IPS-NIHi11 (cell line): ENCODE results near the gene RPS3.
A peak's percentile ranks its signal among the peaks of the same experiment; 100 is the strongest.
"Not testable (repeated sequence)": the region's sequence is repeated elsewhere in the genome, so short reads cannot be mapped to it uniquely, and the experiment has no call there.

Experiments used
- DNase-seq: peaks from one replicate; pipeline ENCODE4 v3.0.0; 2012; ENCODE audit warnings: mixed read lengths, low spot score

RPS3 gene

DNA sequence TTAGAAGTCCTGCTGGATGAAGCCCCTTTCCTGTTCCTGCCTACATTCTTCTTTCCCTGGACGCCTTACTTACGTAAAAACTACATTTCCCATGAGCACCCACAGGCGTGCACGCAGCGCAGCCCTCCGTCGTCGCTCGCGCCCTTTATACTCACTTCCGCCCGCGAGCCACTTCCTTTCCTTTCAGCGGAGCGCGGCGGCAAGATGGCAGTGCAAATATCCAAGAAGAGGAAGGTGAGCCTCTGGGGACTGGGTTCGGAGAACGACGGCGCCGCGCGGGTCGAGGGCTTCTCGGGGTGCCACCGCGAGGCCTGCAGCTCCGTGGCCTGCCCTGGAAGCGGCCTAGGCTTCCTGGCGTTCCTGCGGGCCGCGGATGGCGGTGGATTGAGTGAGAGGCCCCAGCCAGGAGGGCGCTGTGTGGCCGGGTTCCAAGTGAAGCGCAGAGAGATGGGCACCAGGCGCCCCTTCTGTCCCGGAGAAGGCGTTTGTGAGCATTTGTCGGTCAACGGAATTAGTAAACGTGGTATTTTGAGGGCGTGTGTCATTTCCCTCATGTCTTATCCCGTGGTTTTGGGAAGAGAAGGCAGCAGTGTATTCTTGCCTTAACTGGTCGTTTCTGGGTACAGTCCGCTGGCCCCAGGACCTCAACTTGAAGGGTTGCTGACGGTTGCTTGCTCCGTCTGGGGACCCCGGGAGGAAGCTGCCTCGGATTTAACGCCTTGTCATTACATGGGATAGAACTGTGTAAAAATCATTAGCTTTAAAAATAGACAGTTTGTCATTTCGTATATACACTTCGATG is at the start of gene RPS3:
Gene RPS3 (plus strand): TSS at position 175 of the 802 bp plus-strand sequence. CDS start 30 bp downstream, at position 205.
- DNase-seq, result peak; percentile 91

DNA sequence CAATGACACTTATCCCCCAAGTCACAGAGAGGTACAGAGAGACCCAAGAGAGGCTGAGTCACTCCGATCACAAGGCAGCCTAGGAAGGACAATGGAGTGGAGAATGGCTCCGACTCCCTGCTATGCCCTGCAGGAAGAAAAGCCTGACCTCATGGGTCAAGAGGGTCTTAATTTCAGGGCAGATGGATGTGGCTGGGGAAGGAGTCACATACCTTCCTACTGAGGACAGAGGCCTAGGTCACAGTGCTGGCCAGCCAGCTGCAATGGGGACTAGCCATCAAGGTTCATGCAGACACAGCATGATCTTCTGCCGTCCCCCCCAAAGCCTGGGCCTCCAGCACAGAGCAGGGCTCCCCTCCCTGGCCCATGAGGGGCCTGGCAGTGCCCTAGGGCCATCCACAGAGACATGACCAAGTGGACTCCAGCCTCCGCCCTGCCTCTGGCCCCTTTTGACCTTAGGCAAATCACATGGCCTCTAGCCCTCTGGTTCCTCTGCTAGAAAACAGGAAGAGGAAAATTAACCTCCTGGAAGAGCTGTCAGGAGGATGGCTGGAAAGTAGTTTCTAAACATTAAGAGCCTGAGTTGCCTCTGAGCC is 49.7 kb upstream of the RPS3 start:
- DNase-seq, result no peak

DNA sequence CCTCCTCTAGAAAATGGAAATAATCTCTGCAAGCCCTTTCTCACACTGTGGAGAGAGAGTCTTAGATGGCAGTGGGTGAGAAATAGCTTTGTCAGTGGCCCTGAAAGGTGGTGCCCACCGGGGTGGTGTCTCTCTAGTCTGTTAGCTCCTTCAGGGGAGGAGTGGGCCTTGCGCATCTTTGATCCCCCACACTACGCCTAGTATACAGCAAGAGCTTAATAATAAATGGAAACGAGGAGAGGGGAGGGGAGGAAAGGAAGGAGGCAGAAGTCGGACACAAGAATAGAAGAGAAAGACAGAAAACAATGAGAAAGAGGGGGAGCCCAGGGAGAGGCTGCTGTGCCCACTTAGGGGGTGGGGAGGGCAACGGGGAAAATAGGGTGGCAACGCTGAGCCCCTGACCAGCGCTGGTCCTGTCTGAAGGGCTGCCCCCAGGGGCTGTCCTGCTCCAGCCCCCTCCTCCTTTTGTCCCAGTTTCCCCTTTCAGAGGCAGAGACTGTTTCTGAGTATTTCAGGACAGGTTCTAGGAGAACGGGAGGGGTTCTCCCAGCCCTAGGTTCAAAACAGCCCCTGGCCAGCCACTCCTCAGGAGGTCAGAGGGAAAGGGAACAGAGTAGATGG is 49.1 kb upstream of the RPS3 start:
- no peak for DNase-seq

DNA sequence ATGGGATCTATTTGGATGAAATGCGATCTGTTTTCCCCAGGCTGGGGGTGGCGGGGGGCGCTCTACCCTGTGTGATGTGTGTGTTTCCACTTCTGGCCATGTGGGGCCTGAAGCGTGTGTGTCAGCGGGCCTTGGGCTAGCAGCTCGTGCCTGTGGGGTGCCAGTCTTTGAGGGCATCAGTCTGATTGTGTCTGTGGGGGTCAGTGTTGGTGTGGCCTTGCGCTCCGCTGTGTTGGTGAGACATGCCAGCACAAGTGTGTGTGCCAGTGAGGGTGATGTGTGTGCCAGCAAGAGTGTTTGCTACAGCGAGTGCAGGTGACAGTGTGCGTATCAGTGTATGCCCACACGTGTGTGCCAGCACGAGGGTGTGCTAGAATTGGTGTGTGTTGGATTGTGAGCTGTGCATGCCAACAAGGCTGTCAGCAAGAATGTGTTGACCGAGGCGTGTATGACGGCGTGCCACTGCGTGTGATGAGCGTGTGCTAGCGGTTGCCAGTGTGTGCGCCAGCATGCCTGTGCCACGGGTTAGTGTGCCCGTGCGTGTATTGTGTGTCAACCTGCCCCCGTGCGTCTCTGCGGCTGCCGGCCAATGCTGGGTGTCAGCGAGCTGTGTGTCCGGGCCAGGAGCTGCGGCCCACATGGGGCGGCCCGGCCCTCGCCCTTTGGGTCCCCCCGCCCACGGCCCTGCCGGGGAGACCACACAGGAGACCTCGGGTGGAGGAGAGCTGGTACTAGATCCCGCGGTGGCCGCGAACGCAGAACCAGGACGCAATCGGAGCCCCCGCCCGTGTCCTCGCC is 48.4 kb upstream of the RPS3 start:
- peak; percentile 71 for DNase-seq

DNA sequence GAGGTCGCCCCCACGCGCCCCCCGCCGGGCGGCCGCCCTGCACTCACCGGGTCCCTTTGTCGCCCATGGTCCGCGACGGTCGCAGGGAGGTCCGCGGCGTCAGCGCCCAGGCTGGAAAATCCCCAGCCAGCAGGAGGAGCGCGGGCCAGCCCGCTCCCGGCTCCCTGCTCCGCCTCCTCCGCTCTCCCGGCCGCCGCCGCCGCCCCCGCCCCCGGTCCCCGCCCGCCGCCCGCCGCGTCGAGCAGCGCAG is 47.9 kb upstream of the RPS3 start, which contains the start of gene ARRB1:
Gene ARRB1 (minus strand): TSS at position 121 of the 250 bp plus-strand sequence. CDS start 54 bp downstream, at position 67.
- DNase-seq, result peak; percentile 87

DNA sequence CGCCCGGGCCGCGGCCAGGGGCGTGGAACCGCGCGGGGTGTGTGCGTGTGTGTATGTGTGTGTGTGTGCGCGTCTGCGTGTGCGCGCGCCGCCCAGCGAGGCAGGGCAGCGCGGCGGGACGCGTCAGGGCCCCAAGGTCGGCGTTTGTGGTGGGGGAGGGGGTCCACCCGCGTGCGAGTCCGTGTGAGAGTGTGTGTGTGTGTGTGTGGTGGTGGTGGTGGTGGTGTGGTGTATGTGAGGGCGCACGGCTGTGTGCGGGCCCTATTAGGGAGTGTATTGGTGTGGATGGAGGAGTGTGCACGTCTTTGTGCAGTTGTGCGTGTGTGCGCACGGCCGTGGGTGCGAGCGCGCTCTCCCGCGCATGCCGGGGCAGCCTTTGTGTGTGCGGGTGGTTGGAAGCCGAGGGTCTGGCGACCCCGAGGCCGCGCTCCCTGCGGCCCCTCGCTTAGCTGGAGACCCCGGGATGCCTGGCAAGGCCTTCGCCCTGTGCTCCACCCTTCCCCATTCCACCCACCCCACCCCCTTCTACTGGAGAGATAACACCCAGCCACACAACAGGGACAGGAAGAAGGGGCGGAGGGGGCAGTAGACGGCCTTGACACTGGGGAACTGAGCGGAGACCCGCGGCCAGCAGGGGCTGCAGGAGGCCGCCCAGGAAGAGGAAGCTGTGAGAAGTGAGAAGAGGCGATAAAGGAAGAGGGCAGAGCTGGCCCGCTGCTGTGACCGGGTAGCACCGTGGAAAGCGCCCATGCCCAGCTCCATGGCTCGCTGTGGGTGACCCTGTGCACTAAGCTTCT is 47.3 kb upstream of the RPS3 start:
- peak; percentile 70 for DNase-seq

DNA sequence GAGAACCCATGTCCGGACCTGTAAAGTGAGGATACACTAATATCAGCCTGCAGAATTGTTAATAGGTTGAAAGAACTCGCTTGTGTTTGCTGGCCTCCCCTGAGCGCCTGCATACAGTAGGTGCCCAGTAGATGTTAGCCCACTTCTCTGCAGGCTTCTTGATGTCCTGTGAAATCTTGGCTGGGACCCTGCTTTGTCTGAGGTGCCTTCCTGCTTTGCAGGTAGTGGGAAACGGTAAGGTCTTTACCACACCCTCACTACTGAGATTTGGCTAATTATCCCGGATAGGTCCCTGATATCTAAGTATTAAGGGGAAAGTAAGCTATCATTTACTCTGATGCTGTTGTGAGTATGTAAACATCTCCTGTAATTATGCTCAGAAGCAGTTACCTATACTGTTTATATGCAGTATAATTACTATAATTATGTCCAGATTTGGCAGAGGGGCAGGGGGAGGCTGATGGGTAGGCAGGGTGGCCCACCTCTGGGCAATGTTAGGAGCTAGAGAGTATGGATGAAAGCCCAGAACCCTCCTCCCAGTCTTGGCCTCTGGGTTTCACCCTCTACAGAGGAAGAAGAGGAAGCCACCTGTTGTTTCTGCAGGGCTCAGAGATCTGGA is 46.6 kb upstream of the RPS3 start:
- no peak for DNase-seq

DNA sequence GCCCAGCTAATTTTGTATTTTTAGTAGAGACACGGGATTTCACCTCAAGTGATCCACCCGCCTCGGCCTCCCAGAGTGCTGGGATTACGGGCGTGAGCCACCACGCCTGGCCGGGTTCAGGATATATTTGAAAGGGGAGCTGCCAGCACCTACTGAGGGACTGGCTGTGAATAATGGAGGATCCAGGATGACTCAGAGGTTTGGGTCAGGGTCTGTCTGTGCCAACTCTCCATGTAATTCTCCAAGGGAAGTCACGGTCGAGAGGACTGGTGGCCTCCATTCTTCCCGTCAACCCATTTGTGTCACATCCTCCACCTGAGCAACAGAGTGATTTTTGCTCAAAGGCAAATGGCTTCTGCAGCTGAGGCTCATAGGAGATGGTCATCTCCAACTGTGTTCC is 44.3 kb upstream of the RPS3 start:
- DNase-seq, result no peak

DNA sequence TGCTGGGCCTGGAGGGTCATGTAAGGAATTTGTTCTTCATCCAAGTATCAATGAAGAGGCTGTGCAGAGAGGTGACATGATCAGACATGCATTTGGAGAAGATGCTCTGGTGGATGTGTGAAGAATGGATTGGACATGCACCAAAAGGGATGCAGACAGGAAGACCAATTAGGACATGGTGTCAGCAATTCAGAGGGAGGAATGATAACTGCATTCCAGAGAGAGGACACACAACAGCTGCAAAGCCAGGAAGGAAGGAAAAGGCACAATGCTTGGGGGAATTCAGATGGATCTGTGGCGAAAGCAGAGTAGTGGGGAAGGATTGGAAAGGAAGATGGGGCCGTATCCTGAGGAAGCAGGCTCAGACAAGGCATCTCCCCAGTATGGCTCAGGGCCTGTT is 42.7 kb upstream of the RPS3 start:
- DNase-seq, result no peak

DNA sequence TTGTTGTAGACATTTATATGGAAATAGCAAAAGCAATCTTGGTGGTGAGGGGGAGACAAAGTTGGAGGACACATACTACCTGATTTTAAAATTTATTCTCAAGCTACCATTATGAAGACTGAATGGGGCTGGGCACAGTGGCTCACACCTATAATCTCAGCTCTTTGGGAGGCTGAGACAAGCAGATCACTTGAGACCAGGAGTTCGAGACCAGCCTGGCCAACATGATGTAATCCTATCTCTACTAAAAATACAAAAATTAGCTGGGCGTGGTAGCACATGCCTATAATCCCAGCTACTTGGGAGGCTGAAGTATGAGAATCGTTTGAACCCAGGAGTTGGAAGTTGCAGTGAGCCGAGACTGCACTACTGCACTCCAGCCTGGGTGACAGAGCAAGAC is 37.0 kb upstream of the RPS3 start:
- not testable (repeated sequence) for DNase-seq

DNA sequence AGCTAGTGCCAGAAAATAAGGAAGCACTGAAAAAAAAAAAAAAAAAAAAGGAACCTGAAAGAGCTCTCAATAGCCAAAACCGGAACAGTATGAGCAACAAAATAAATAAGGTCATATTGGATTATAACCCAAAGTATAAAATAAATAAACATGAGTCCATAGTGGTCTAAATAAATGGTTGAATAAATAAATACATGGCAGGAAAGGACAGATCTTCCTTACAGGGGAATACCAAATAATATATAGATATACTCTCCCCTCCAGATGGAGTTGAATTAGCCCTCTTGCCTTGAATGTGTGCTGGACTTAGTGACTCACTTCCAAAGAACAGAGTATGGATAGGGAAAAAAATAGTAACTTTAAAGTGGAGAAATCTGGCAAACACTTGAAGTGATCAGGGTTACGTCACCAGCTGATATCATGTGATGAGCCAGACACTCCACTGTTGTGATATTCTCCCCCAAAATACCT is 33.6 kb upstream of the RPS3 start:
- DNase-seq, result no peak

DNA sequence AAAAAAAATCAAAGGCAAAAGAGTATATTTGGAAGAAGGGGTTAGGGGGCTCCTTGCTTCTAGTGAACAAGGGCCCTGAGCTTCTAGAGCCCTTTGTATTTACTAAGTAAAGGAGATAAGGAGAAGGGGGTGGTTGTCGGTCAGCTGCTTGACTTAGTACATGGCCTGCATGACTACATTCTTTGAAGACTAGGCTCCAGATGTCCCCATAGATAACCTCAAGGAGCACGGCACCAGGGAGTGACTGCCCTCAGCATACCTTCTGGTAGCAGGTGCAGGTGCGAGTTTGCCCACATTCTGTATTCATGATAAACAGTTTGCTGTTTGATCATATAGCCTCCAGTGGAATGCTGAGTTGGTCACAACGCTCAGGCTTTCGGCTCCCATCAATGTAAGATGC is 32.5 kb upstream of the RPS3 start:
- DNase-seq, result not testable (repeated sequence)

DNA sequence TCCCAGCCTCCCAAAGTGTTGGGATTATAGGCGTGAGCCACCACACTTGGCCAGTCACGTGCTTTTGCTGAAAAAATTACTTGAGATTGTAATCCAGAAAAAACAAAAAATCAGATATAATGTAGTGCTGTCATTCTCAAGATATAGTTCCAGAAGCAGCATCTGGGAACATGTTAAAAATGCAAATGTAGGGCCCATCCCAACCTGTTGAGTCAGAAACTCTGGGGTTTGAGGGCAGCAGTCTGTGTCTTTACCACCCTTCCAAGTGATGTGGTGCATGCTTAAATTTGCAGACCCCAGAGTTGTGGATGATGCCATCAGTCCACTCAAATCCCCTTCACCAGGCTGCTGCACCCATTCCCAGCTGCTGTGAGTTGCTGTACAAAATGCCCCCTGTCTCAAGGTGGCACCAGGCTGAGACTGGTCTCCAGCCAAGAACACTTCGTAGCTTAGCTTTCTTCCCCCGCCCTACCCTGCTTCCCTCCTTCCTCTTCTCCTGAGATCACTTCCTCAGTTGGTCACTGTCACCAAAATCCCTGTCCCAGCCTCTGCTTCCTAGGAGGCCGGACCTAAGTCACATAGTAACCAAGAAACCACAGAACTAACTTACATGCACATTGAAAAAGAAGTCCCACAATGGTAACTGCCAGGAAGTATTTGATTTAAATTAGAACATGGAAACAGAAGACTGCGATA is 29.6 kb upstream of the RPS3 start:
- no peak for DNase-seq

DNA sequence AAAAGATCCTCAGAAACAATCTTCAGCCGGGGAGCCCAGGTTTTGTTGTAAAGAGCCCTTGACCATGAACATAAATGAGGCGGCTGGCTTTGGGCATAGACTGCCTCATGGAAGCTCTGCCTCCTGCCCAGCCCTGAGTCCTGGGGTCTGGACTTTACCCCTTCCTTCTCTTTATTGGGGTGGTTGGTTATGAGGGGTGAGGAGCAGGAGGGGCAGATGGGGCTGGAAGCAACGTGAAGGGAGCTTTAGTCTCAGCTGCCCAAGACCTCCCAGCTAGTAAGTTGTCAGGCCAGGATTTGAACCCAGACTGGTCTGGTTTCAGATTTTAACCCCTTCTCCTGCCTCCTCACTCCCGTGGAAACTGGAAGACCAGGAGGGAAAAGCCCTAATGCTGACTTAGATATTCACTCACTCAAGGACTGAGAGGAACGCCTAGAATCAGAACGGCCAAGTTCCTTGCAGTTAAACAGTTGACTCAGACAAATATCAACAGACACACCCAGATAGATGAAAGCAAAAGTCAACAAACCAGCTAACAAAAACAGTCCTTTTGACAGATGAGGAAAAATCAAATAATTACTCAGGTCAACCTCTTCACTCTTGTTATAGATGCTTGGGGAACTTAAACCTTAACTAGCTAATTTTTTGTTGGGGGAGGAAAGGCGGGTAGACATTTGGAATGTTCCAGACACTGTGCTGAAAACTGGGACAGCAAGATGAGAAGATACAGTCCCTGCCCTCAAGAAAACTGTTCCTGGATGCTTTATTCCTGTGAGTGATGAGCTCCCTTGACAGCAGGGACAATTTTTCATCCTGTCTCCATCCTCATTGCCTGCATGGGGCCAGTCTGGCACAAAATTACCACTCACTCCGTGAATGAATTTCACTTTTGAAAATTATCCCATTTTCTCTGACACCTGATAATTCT is 27.1 kb upstream of the RPS3 start:
- no peak for DNase-seq

DNA sequence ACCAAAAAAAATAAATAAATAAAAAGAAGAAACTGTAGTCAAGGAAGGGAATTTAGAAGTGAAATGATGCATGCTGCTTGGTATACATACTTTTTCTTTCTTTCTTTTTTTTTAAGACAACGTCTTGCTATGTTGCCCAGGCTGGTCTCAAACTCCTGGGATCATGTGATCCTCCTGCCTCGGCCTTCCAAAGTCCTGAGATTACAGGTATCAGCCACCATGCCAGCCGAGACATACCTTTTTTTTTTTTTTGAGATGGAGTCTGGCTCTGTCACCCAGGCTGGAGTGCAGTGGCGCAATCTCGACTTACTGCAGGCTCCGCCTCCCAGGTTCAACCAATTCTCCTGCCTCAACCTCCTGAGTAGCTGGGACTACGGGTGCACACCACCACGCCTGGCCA is 26.1 kb upstream of the RPS3 start:
- no peak for DNase-seq

DNA sequence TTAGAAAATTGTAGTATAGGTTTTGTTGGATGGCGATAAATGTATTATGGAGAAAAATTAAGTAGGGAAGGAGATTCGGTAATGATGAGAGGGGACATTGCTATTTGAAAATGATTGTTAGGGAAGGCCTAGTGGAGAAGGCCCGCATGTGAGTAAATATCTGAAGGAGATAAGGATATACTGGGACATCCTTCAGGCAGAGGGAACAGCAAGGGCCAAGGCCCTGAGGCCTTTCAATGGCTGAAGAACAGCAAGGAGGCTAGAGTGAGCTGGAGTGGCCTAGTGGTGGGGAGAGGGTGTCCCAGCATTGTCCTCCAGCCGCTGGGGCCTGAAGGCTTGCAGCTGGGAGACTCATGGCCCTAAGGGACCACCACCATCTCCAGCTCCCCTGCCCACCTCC is 24.7 kb upstream of the RPS3 start:
- DNase-seq, result no peak

DNA sequence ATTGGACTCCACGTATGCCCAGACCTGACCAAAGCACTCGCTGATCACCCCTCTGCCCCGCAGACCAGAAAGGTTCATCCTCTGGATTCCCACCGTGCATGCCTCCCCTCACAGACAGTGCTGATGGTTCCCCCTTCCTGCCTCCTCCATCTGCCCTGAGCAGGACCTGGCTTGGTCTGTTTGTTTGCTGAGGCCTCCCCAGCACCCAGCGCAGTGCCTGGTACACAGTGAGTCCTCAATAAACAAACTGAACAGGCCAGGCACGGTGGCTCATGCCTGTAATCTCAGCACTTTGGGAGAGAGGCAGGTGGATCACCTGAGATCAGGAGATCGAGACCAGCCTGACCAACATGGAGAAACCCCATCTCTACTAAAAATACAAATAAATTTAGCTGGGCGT is 23.7 kb upstream of the RPS3 start:
- no peak for DNase-seq

DNA sequence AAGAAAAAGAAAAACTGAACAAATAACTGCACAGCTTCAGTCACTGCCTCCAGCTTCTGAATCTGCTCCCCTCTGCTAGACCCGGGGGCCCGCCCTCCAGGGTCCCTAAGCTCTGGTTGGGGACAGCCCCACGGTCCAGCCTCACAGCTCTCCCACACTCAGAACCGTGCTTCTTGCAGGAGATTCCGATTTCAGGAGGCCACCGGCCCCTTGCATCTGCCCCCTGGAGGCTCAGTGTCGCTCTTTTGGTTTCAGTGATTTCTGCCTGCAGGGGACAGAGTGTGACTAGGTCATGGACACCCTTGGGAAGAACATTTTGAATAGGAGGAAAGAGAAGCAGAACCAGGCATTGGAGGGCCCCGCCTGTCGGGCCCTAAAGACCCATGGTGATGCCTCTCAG is 23.1 kb upstream of the RPS3 start:
- DNase-seq, result no peak

DNA sequence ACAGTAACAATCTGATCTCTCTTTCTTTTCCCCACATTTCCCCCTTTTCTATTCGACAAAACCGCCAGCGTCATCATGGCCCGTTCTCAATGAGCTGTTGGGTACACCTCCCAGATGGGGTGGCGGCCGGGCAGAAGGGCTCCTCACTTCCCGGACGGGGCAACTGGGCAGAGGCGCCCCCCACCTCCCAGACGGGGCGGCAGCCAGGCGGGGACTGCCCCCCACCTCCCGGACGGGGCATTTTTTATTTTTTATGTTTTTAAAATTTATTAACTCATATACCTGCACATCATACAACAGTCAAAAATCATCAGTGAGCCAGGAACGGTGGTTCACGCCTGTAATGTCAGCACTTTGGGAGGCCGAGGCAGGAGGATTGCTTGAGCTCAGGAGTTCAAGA is 20.5 kb upstream of the RPS3 start:
- DNase-seq, result not testable (repeated sequence)

DNA sequence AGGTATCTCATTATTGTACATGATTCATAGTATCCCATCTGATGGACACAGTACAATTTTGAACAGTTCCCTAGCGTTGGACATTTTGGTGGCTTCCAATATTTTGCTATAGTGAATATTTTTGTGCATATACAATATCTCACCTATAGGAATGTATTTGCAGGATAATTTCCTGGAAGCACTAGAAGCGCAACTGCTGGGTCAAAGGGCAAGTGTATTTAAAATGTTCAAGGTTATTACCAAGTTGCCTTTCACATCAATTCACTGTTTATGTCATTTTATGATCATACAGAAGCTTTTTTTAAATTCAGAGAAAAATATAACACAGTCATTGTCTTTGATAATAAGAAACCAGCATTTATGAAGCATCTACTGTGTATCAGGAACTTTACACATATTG is 19.1 kb upstream of the RPS3 start:
- DNase-seq, result no peak
